HG02571 (cell line): Measurements from ENCODE around the gene TTLL12.
A peak's percentile ranks its signal among the peaks of the same experiment; 100 is the strongest.

Experiments
- ATAC-seq: cut with Tn5 transposase; IDR thresholded peaks from one replicate; pipeline ENCODE4 v1.9.1; 2021; ENCODE audit warnings: mild to moderate bottlenecking, moderate library complexity; ENCODE audit not compliant: unreplicated experiment

TTLL12 gene

DNA sequence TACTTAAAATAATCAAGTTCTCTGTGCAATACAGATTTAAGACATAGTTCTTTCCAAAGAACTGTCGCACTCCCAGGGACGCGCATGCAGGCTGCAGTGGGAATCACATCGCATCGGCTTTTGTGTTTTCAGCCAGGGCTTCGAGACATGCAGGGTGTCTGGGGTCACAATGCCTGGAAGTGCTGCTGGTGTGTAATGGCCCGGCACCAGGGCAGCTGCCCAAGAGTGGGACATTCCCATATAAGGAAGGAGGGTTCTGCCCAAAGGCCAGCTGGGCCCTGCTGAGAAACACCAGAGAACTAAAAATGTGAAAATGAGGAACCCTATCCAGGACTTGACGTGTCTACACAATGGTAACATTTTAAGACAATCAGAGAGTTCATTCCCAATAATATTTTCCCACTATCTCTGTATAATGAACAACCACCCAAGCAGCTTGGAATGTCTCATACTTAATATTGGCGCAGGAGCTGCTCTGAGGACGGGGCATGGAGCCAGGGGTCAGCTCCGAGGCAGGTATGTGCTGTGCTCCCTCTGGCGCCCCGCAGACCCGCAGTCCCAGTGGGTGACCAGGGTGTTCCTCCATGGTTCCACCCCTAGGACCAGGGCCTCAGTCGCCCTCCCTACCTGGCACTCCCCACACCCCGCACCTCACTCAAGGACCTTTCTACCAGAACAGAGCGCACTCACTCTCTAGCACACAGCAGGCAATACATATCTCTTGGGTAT is 55.0 kb downstream of the TTLL12 start:
- ATAC-seq: no peak

DNA sequence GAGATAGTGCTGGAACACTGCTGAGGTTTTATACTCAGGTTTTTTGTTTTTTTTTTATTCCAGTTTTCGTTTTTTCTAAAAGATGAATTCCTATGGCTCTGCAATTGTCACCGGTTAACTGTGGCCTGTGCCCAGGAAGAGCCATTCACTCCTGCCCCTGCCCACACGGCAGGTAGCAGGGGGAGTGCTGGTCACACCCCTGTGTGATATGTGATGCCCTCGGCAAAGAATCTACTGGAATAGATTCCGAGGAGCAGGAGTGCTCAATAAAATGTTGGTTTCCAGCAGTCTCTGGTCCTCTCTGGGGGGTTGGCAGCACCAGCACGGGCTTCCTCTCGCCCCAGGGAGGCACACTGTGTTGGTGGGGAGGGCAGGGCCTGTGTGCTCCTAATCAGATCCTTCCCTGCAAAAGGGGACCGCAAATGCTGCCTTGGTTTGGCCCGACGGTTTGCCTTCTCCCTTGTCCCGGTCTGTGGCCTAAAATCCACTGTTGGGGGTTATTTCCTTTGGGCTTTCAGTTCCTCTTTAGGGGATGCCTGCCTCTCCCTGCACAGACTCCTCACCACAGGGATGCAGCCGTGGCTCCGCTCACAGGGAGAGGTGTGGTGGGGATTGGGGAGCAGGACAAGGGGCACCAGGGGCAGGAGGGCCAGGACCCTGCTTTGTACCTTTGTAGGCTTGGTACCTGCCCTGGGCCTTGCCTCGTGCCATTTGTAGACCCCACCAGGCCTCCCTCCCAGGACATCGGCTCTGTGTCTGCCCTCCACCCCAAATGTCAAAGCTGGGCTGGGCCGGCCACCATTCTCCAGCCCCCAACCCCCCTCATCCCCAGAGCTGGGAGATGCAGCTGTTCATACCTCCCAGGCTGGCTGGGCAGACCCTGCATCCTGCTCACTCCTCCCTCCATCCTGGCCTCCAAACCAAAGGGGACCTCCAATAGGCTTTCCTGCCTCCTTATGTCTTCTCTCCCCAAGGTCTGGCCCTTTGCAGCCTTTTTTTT is 57.2 kb downstream of the TTLL12 start:
- no peak for ATAC-seq

DNA sequence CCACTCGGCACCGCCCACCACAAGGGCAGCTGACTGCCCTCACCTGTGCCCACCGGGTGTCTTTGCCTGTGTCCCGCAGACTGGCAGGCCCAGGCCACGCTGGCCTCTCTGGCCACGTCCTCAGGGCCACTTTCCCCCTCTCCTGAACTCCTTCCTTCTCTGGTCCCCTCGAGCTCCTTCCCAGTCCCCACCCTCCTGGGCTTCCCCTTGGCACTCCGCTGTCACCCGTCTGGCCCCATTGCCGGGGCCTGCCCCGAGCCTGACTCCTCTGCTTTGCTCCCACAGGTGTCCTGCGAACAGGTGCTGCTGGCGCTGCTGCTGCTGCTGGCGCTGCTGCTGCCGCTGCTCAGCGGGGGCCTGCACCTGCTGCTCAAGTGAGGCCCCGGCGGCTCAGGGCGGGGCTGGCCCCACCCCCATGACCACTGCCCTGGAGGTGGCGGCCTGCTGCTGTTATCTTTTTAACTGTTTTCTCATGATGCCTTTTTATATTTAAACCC is 58.0 kb downstream of the TTLL12 start:
- no peak for ATAC-seq

DNA sequence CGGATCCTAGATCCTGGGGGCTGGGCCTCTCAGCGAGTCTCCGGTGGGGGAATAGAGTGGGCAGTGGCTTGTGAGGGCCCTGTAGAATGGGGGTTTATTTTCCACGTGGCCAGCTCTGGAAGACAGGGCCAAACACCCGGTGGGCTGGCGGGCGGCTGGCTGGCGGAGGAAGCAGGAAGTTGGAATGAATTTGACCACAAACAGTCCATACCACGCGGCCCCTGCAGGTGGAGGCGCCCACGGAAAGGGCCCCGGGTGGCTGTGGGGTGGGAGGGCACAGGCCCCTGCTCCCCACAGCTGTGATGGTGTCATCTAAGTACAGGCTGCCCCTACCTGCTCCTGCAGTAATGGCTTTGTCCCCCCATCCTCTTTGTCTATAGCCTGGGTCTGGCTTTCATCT is 58.8 kb downstream of the TTLL12 start:
- ATAC-seq: no peak

DNA sequence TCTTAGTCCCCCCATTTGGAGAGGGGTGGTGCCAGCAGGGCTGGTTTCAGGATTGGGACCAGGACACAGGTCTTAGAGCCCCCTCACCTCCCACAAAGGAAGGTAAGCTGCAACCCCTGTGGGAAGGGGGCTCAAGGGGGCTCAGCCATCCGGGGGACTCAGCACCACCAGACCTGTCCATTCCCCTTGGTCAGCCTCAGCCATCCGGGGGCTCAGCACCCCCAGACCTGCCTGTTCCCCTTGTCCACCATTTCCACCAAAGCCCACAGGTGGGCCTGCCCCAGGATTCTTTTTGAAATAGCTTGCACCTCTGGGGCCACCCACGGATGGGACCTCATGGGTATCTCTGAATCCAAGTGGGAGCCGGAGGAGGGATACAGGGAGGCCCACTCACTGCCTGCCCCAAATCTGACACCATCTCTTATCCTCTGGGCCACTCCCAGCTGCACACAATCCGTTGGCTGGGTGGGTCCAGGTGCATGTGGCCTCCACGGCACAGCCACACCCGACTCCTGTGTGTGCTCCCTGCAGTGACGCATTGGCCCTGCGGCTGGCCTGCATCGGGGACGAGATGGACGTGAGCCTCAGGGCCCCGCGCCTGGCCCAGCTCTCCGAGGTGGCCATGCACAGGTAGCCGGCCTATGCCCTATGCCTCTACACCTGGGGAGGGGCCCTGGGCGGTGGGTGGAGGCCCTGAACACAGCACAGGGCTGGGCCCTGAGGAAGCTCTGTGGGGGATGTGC is 59.6 kb downstream of the TTLL12 start:
- no peak for ATAC-seq

DNA sequence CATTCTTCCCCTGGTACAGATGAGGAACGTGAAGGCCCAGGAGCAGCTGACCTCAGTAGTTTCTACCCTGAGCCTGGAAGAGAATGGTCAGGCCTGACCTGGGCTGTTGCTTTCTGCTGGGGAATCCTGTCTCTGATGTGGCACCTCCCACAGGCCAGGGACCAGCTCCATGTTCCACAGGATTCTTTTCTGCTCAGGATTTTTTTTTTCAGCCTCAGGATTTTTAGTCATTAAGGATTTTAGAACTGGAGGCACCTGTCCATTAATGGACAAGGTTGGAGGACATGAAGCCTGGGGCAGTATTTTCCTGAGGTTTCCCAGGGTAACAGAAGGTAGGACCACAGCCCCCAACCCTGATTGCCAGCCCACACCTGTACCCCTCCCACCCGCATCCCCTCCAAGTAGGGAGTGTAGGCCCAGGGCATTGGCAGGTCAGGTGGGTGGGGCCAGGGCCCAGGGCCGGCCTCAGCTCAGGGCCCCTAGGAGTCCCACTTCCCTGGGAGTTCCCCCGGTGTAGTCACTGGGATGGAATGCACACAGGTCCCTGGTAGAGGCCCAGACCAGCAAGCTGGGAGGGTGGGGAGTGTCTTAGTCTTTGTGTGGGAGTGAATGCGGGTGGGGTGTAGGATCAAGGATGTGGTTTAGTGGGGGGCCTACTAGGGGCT is 60.3 kb downstream of the TTLL12 start:
- ATAC-seq: no peak

DNA sequence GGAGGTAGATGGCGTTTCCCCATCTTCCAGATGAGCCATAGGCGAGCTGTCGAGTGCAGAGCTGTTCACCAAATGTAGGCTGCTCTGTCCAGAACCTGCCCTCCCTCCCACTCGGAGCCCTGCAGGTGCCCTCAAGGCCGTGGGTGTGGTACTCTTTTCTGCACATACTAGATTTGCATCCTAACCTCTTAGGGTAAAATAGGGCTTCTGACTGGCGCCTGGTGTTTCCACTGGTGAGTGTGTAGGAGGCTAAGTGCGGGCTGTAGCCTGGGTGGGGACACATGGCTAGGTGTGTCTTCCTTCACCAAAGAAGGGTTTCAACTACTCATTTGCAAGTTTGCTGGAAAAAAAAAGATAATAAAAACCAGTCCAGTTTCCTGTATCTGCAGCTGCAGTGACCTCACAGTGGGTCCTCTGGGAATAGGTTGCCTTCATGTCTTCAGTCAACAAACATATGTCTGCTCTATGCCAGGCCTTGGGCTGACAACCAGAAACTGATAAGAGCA is 67.9 kb downstream of the TTLL12 start:
- ATAC-seq: peak; percentile 54

DNA sequence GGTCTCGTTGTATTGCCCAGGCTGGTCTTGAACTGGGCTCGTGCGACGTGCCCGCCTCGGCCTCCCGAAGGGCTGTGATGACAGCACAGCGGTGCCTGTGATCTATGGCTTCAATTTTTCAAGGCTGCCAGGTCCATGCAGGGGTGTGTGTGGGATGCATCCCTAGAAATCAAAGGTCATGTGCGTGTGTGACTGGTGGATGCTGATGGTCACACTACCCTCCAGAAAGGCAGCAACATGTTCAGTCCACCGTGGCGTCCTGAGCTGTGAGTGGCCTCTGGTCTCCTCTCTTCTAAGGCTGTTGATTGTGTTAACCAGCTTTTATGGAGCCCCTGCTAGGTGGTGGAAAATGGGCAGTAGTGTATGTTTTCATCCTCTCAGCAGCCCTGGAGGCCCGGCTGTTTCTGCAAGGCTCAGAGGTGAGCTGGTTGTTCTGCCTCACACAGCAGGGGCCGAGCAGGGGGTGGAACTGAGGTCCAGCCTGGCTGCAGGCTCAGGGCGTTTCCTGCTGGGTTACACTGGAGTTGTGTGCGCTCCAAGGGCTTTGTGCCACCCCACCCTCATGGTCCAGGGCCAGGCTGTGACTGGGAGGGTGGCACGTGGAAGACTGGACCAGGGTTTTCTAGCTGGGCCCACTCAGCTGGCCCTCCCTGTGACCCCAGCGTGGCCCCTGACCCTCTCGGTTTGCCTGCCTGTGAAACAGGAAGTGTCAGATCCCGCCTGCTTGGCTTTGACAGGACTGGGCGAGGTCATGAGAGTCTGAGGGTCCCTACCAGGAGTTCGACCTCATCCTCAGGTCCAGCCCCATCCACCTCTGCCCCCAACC is 68.7 kb downstream of the TTLL12 start:
- ATAC-seq: no peak

DNA sequence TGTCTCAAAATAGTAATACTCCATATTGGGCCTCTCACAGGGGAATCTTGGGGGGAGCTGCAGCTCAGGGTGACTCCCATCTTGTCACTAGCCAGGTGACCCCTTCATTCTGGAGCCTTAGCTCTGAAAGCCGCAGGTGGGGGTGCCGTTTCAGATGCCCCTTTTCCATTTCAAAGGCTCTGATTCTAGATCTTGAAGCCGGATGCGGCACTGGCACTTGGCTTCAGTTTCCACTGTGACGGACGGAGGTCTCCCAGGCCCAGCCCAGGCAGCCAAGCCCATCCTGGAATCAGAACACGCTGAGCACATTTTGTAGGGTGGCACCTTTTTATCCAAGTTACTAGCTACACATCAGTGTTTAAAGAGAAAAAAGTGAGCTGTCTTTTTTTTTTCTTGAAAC is 70.0 kb downstream of the TTLL12 start:
- no peak for ATAC-seq
